ENCODE measurements around the gene CDK1.
"Not testable (repeated sequence)": the region's sequence is repeated elsewhere in the genome, so short reads cannot be mapped to it uniquely, and the experiment has no call there.

- TF ChIP-seq CTCF (IDR thresholded peaks at IDR 0.05; ENCODE audit: insufficient read depth, low read depth, low read length); EZH2 (IDR thresholded peaks at IDR 0.05; ENCODE audit: insufficient read depth, low read length): not testable (repeated sequence)
Observed at GRCh38 chr10:60841227-60841626, 62.9 kb downstream of the CDK1 start.

Data from astrocyte (in vitro differentiated cells and primary cell).